ENCODE results near the gene EPAS1. TPM values are rescaled to one million over a fixed set of nuclear protein-coding genes. Genes with fewer than 3 reads are reported as not detected.
A peak's percentile ranks its signal among the peaks of the same experiment; 100 is the strongest.

Gene EPAS1
- total and polyA plus RNA-seq, 4 donors, result 26.2 to 193 (median 61.1) TPM

DNA sequence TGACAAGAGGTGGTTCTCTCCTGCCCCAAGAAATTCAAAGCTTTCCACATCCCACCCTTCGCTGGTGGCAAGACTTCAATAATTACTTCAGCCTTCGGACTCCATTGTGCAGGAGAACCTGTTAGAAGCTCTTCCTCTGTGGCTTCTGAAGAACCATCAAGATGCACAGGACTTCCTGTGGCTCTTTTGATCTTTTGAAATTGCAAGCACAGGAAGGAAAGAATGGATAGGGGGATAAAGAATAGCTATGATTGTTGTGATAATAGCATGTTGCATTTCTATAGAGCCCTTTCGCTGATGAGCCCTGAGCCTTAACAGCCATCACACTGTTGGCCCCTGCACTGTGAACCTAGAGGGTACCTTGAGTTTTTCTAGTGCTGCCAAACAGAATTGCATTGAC lies 7.4 kb downstream of the EPAS1 start:
- Histone ChIP-seq H3K9ac (ENCODE audit: low read depth in 1 of 2, low read length in 2 of 2) (no peak overlapping the region), H3K4me3 (ENCODE audit: low read depth in 1 of 3, low read length in 3 of 3) (no peak overlapping the region), H3K4me1 (ENCODE audit: control insufficient read depth in 4 of 4, insufficient read depth in 4 of 4, low read length in 3 of 4) (peaks cover 28 to 87% (median 51%) of the 10 kb centered on the region in 4 donors), H3K27me3 (ENCODE audit: control insufficient read depth in 4 of 4, insufficient read depth in 4 of 4, low read length in 3 of 4) (no peaks in the 10 kb centered on the region), H3K9me3 (ENCODE audit: control insufficient read depth in 4 of 4, low read length in 3 of 4) (no peaks in the 10 kb centered on the region), H3K36me3 (ENCODE audit: control insufficient read depth in 4 of 4, insufficient read depth in 3 of 4, low read depth in 1 of 4, low read length in 3 of 4) (peaks cover 0 to 3% (median 0%) of the 10 kb centered on the region in 4 donors), H3K27ac (ENCODE audit: low read depth in 1 of 2, low read length in 2 of 2) (peak overlapping the region; percentile 88 to 95)
- DNase-seq (ENCODE audit: low spot score), result no peak
- TF ChIP-seq, protein P1, sequence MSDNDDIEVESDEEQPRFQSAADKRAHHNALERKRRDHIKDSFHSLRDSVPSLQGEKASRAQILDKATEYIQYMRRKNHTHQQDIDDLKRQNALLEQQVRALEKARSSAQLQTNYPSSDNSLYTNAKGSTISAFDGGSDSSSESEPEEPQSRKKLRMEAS (IDR thresholded peaks at IDR 0.05), result no peak
- no peak for TF ChIP-seq EGR1 (IDR thresholded peaks at IDR 0.05; ENCODE audit: low read depth in 2 of 2)
- TF ChIP-seq JUND (IDR thresholded peaks at IDR 0.05), result no peak
- no peak for TF ChIP-seq ZBTB33 (IDR thresholded peaks at IDR 0.05)
- TF ChIP-seq RXRA (IDR thresholded peaks at IDR 0.05), result no peak
- no peak for TF ChIP-seq HNF4A (conservative IDR thresholded peaks at IDR 0.05)
- TF ChIP-seq SP1 (IDR thresholded peaks at IDR 0.05), result no peak
- TF ChIP-seq YY1 (IDR thresholded peaks at IDR 0.05), result no peak
- TF ChIP-seq ATF3 (IDR thresholded peaks at IDR 0.05), result no peak
- TF ChIP-seq HNF4G (IDR thresholded peaks at IDR 0.05), result no peak
- no peak for TF ChIP-seq GABPA (IDR thresholded peaks at IDR 0.05 in 1 of 2, conservative IDR thresholded peaks at IDR 0.05 in 1 of 2)
- no peak for TF ChIP-seq TAF1 (conservative IDR thresholded peaks at IDR 0.05)
- WGBS, result 76% methylated on average over 3 of the region's 3 CpGs

DNA sequence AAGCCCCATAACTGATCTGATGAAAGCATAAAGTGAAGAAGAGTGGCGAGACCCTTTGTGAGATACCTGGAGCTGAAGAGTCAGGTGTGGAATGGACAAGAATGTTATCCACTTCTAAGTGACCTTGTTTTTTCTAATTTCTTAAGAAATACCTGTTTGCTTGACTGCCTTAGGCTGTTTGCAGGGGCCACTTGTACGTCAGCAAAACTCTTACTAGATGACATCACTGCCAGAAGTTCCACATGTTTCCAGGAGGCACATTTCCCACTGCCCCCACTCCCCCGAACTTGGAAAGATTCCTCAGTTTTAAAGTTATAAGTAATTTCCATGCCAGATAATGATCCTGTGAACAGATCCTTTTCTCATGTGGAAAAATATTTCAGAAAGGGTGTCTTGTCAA lies 8.0 kb downstream of the EPAS1 start:
- no peaks in the 10 kb centered on the region for H3K9me3 ChIP-seq (ENCODE audit: control insufficient read depth in 4 of 4, low read length in 3 of 4)
- no peak for TF ChIP-seq ZBTB33 (IDR thresholded peaks at IDR 0.05)
- TF ChIP-seq, protein P1 (IDR thresholded peaks at IDR 0.05), result no peak
- TF ChIP-seq, protein P2, sequence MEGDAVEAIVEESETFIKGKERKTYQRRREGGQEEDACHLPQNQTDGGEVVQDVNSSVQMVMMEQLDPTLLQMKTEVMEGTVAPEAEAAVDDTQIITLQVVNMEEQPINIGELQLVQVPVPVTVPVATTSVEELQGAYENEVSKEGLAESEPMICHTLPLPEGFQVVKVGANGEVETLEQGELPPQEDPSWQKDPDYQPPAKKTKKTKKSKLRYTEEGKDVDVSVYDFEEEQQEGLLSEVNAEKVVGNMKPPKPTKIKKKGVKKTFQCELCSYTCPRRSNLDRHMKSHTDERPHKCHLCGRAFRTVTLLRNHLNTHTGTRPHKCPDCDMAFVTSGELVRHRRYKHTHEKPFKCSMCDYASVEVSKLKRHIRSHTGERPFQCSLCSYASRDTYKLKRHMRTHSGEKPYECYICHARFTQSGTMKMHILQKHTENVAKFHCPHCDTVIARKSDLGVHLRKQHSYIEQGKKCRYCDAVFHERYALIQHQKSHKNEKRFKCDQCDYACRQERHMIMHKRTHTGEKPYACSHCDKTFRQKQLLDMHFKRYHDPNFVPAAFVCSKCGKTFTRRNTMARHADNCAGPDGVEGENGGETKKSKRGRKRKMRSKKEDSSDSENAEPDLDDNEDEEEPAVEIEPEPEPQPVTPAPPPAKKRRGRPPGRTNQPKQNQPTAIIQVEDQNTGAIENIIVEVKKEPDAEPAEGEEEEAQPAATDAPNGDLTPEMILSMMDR (IDR thresholded peaks at IDR 0.05; ENCODE audit: low read depth, low read length, missing input control), result no peak
- no peak for TF ChIP-seq ATF3 (IDR thresholded peaks at IDR 0.05)
- TF ChIP-seq RXRA (IDR thresholded peaks at IDR 0.05), result no peak
- no peak for TF ChIP-seq SP1 (IDR thresholded peaks at IDR 0.05)
- TF ChIP-seq NR2F2 (IDR thresholded peaks at IDR 0.05), result no peak
- TF ChIP-seq YY1 (IDR thresholded peaks at IDR 0.05), result no peak
- no peak for TF ChIP-seq TAF1 (conservative IDR thresholded peaks at IDR 0.05)
- TF ChIP-seq JUND (IDR thresholded peaks at IDR 0.05), result no peak
- TF ChIP-seq FOXA1 (IDR thresholded peaks at IDR 0.05), result no peak
- TF ChIP-seq RAD21 (IDR thresholded peaks at IDR 0.05), result no peak
- H3K36me3 ChIP-seq (ENCODE audit: control insufficient read depth in 4 of 4, insufficient read depth in 3 of 4, low read depth in 1 of 4, low read length in 3 of 4), result peaks cover 0 to 3% (median 0%) of the 10 kb centered on the region in 4 donors
- no peaks in the 10 kb centered on the region for H3K27me3 ChIP-seq (ENCODE audit: control insufficient read depth in 4 of 4, insufficient read depth in 4 of 4, low read length in 3 of 4)
- H3K9ac ChIP-seq (ENCODE audit: low read depth in 1 of 2, low read length in 2 of 2), result no peak overlapping the region
- H3K4me1 ChIP-seq (ENCODE audit: control insufficient read depth in 4 of 4, insufficient read depth in 4 of 4, low read length in 3 of 4), result peaks cover 29 to 90% (median 54%) of the 10 kb centered on the region in 4 donors
- H3K27ac ChIP-seq (ENCODE audit: low read depth in 1 of 2, low read length in 2 of 2), result peak overlapping the region; percentile 88 to 95
- 78% methylated on average over 3 of the region's 3 CpGs for WGBS
- no peak for DNase-seq (ENCODE audit: low spot score)
- no peak overlapping the region for H3K4me3 ChIP-seq (ENCODE audit: low read depth in 1 of 3, low read length in 3 of 3)

Data from liver (tissue), 9 donors.